Parietal lobe (tissue), 1 donor: ENCODE data around the gene DNAJC4. TPM values are rescaled to one million over a fixed set of nuclear protein-coding genes. Genes with fewer than 3 reads are reported as not detected.

Experiments used
- total RNA-seq: library from RNA; depleted of rRNA; stranded (reverse); fragments of >200 nt; gene quantifications from one replicate; pipeline ENCODE4 v1.2.3, GENCODE V29; 2014

The DNAJC4 gene, protein sequence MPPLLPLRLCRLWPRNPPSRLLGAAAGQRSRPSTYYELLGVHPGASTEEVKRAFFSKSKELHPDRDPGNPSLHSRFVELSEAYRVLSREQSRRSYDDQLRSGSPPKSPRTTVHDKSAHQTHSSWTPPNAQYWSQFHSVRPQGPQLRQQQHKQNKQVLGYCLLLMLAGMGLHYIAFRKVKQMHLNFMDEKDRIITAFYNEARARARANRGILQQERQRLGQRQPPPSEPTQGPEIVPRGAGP
- 7.2 TPM for total RNA-seq

DNA sequence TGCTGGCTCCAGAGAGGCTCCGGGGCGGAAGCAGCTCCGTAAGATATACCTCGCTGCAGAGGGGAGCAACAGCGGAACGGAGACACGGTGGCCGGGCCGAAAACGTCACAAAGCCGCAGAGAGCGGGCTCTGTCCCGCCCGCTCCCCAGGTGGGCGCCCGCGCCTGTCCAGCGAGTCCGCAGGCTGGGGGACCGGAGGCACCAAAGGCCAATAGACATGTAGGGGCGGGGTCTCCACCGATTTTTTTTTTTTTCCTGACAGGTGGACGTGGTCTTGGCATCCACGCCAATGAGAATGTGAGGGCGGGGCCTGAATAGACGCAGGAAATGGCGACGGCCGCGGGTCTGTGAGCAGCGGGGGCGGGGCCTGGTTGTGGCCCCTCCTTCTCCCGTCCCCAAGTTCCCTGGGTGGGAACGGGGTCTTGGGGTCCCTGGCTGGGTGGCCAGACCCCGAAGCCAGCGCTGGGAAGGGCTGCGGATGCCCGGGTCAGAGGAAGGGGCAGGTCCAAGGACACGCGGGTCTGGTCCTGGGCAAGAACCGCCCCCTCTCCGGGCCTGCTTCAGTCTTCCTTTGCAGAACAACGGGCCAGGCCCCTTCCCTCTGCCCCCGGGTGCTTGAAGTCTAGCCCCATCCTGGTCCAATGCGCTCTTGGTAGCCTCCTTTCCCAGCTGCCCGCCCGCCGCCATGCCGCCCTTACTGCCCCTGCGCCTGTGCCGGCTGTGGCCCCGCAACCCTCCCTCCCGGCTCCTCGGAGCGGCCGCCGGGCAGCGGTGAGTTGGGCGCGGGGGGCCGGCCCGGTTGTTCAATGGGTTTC is at the start of gene DNAJC4:
Gene DNAJC4, plus strand, starts transcription at position 378 of the 814 bp plus-strand sequence. Its CDS starts 307 bp downstream, at position 685.

DNA sequence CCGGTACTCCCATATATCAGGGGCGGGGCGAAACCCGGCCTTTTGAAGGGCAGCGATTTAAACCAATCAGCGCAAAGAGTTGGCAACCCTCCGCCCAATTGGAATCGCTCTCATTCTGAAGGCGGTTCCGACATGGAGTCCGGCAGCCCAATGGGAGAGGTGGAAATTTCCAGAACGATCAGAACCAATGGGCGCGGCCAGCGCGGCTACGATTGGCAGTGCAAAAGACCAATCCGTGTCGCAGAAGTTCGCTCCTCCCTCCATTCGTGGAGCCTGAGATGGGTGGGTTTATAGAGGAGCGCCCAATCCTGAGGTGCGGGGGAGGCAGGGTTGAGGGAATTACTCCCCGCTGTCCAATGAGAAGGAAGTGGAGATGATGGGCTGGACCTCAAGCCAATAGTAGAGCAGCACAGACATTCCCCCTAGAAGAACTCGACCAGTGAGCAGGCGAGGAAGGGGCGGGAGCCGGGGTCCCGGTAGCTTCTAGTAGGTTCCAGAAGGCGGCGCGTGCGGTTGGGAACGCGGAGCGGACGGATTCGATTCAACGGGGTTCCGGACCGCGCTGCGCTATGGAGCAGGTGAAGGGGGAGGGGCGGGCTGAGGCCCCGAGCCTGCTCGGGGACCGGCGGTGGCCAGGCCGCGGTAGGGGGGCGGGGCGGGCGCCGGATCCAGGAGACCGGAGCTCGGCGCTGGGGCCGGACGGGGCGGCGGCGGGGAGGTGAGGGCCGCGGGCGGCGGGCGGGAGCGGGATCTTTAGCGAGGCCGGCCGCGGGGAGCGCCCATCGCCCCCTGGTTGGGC is 44.5 kb upstream of the DNAJC4 start, which contains the start of gene STIP1:
Gene STIP1, plus strand, starts transcription at position 479 of the 799 bp plus-strand sequence. Its CDS starts 91 bp downstream, at position 570.

DNA sequence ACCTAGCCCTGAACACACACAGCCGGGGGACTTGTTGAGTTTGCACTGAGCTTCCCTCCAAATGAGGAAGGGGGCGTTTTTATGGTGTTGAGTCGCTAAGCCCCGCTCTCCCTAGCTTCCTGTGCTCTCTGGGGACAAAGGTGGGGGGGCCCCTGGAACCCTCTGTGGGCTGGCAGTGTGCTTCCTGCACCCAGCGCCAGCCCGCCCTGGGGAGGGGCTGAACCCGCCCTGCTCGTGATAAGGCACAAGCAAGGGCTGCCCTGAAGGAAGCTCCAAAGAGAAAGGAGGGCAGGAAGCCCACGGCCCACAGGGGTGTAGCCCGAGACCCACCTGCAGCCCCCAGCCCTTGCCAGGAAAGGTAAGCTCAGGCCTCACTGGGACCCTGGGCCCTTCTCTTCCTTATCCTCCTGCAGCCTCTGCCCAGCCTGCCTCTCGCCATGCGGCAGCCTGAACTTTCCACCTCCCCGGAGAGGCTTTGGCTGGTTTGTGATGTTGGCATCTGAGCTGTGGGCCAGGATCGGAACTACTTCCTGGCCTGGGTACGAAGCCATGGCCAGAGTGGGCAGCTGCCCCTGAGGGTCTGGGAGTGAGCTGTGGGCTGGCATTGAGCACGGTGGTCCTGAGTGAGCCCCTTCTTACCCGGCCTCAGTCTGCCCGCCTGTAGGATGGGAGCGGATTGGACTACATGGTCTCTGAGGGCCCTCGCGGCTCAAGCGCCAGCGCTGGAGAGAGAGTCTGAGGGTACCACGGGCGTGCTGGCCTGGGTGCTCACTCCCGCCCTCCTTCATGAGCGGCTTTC is 23.7 kb upstream of the DNAJC4 start, which contains the start of gene FERMT3:
Gene FERMT3, plus strand, starts transcription at position 265 of the 799 bp plus-strand sequence. CDS start 644 bp downstream, outside the sequence.

DNA sequence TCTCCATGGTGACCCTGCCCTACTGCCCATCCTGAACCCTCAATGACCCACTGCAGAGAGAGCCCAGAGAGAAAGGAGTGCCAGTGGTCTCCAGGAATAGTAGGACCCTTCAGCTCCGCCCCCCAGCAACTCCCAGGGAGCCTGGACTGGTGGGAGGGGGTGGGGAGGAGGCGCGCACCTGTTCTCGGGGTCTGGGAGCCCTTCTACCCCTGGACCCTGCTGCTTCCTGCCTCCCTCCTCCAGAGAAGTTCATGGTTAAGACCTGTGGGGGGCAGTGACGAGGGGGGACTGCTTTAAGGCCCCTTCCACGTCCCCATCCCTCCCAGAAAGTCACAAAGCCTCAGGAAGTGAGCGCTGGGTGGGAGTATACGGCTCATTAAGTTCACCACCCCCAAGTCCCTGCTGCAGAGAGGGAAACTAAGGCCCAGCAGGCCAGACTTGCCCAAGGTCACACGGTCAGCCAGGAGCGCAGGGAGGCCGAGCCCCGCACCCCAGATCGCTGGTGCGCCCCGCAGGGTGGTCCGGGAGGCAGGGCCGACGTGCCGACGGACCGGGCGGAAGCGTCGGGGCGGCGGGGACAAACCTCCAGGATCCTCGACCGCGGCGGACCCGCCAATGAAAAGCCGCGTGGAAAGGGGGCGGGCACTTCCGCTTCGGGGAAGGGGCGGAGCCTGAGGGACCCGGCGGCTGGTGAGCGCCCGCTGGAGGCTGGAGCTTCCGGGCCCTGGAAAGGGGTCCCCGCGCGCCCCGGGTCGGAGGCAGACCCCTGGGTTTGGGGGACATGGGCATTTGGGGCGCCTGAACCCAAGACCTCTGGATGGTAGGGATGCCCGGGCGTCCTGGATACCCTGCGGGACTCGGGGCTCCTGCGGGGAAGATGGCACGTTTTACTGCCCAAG is 4.5 kb upstream of the DNAJC4 start, which contains the start of the genes NUDT22 and TRPT1:
Gene NUDT22, plus strand, starts transcription at position 667 of the 899 bp plus-strand sequence. CDS start 379 bp downstream, outside the sequence.
Gene TRPT1, minus strand, starts transcription at position 579 of the 899 bp plus-strand sequence. Its CDS starts 326 bp downstream, at position 253.

DNA sequence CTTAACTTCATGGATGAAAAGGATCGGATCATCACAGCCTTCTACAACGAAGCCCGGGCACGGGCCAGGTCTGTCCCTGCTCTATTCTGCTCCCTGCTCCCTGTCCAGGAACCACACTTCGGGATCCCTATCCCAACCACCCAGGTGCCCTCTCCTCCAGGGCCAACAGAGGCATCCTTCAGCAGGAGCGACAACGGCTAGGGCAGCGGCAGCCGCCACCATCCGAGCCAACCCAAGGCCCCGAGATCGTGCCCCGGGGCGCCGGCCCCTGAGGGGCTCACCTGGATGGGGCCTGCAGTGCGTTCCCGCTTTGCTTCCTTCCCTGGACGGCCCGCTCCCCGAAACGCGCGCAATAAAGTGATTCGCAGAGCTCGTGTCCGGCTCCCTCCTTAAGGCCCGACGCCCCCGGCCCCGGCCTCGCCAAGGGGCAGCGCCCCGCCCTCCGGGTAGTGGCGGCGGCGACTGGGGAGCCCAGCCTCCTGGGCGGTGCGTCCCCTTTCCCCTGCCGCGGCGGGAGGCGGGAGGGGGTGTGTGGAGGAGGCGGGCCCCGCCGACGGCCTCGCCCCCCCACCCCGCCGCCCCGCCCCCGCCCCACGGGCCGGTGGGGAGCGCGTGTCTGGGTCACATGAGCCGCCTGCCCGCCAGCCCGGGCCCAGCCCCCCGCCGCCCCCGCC is 3.7 kb downstream of the DNAJC4 start, which contains the start of gene VEGFB:
Gene VEGFB, plus strand, starts transcription at position 672 of the 674 bp plus-strand sequence. CDS start 250 bp downstream, outside the sequence.

DNA sequence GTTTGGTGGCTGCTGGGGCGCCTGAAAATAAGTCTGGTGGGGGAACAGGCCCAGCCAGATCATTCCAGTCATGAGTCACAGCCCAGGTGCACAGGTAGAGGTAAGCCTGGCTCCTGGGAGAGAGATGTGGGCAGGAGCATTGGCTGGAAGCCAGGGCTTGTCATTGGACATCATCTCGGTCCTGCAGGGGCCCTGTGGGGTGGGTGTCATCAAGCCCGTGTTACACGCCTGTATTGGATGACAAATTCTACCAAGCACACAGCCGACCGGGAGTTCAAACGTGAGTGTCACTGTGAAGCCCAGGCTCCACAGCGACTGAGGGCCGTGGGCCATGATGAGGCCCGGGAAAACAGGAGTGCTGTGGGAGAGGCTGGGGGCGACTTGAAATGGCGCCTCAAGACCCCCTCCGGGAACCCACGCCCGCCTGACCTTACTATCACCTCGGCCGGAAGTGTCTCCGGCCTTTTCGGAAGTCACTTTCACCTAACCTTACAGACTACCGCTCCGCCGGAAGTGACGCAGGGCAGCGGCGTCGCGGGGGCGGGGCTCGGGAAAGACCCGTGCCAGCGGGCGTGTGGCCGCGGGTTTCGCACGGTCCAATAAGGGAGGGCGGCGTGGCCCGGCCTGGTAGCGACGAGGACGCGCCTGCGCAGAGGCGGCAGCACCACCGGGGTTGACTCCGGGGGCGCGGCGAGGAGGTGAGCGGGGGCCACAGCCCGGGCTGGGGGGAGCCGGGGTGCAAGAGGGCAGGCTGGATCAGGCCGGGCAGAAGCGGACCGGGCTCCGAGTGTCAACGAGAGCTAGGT is 10.3 kb downstream of the DNAJC4 start, which contains the start of gene FKBP2:
Gene FKBP2, plus strand, starts transcription at position 661 of the 806 bp plus-strand sequence. CDS start 1,293 bp downstream, outside the sequence.

DNA sequence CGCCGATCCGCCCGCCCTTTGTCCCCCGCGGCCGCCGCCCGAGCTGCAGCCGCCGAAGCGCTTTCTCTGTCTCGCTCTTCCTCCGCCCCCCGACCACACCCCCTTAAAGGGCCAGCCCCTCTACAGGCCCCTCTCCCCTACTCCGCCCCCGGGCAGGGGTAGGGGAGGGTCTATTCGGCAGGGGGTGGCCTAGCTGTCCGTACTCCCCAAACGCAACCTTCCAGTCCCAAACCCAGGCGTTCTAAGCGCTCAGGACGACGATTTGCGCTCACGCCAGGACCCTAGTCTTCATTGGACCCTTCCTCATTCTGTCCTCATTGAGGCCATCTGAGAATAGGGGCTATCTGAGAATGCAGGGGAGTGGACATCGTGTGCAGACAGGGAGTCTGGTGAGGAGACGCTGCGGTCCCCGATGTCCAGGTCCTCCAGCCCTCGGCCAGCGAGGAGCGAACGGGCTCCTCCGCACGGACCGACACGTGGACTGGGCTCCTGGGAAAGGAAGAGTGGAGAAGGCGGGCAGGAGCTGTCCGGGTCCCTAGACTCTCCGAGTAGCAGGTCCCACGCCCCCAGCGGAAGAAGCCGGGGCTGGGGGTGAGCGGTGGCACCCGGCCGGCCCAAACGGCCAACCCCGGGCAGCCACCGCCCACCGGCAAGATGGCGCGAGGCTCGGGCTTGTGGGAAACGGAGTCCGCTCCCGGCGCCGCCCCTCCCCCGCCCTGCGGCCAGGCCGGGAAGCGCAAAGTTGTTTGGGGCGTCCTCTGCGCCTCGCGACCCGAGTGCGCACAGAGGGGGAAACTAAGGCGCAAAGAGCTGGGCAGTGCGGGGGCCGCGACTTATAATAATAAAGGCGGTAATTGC is 16.8 kb downstream of the DNAJC4 start, which contains the start of gene PPP1R14B:
Gene PPP1R14B, minus strand, starts transcription at position 73 of the 858 bp plus-strand sequence. CDS start 270 bp downstream, outside the sequence.

DNA sequence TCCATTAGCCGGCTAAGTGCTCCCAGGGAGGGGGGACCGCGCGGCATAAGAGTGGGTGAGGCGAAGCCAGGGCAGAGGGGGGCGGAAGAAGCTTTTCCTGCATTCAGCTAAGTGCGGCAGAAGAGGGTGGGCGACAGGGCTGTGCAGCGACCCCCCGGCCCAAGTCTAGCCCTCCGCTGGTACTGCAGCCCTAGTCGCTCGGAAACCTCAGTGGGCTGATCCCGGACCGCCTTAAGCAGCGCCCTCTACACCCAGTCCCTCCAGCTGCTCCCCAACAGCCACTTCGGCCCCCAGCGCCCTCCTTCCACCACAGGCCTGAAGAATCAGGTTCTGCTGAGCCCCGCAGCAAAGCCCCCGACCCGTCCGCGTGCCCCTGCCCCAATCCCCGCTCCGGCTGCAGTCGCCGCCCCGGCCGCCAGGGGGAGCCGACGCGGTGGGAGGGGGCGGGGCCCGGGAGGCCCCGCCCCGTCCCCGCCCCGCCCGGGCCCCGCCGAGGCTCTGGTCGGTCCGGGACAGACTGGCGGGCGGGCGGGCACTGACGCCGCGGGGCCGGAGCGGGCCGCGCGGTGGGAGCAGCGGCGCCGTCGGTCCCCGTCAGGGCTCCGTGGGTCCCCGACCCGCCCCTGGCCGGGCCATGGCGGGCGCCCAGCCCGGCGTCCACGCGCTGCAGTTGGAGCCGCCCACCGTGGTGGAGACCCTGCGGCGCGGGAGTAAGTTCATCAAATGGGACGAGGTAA is 20.8 kb downstream of the DNAJC4 start, which contains the start of gene PLCB3:
Gene PLCB3, plus strand, starts transcription at position 515 of the 737 bp plus-strand sequence. Its CDS starts 120 bp downstream, at position 635.

Other genes starting within 250 kb of the DNAJC4 start
- gene OTUB1, start 244.1 kb upstream of the DNAJC4 start, total RNA-seq, result 37.9 TPM
- gene FLRT1, start 194.6 kb upstream of the DNAJC4 start, total RNA-seq, result 11.9 TPM
- 13.5 TPM for gene MACROD1, start 64.4 kb upstream of the DNAJC4 start, total RNA-seq
- gene STIP1, start 44.4 kb upstream of the DNAJC4 start, total RNA-seq, result 86.4 TPM
- gene FERMT3, start 23.8 kb upstream of the DNAJC4 start, total RNA-seq, result 0.63 TPM
- 10.6 TPM for gene TRPT1, start 4.4 kb upstream of the DNAJC4 start, total RNA-seq
- 19.7 TPM for gene NUDT22, start 4.3 kb upstream of the DNAJC4 start, total RNA-seq
- 17.5 TPM for gene VEGFB, start 4.0 kb downstream of the DNAJC4 start, total RNA-seq
- gene FKBP2, start 10.5 kb downstream of the DNAJC4 start, total RNA-seq, result 17.8 TPM
- gene PPP1R14B, start 16.4 kb downstream of the DNAJC4 start, total RNA-seq, result 82.9 TPM
- 5.6 TPM for gene PLCB3, start 21.0 kb downstream of the DNAJC4 start, total RNA-seq
- 32.9 TPM for gene BAD, start 54.1 kb downstream of the DNAJC4 start, total RNA-seq
- gene GPR137, start 55.3 kb downstream of the DNAJC4 start, total RNA-seq, result 15.7 TPM
- 5.3 TPM for gene KCNK4, start 60.8 kb downstream of the DNAJC4 start, total RNA-seq
- 3.8 TPM for gene CATSPERZ, start 69.8 kb downstream of the DNAJC4 start, total RNA-seq
- 18.8 TPM for gene ESRRA, start 75.0 kb downstream of the DNAJC4 start, total RNA-seq
- gene TRMT112, start 87.0 kb downstream of the DNAJC4 start, total RNA-seq, result 49.1 TPM
- gene PRDX5, start 87.6 kb downstream of the DNAJC4 start, total RNA-seq, result 82.3 TPM
- 1.6 TPM for gene CCDC88B, start 109.7 kb downstream of the DNAJC4 start, total RNA-seq
- 13.1 TPM for gene RPS6KA4, start 128.6 kb downstream of the DNAJC4 start, total RNA-seq